Measurements from ENCODE around the gene EXT2.

GRCh38 chr11:44180107-44180506 is 84.6 kb downstream of the EXT2 start:
- TF ChIP-seq CTCF (conservative IDR thresholded peaks at IDR 0.05; ENCODE audit: low read length): no peak
- no peak for TF ChIP-seq EZH2phosphoT487 (IDR thresholded peaks at IDR 0.05; ENCODE audit: borderline replicate concordance)

Measured in Loucy (cell line).